ENCODE data around the gene SPDYE6.
A peak's percentile ranks its signal among the peaks of the same experiment; 100 is the strongest.
"Not testable (repeated sequence)": the region's sequence is repeated elsewhere in the genome, so short reads cannot be mapped to it uniquely, and the experiment has no call there.

Gene SPDYE6

GRCh38 chr7:102317231-102318059 is 38.8 kb downstream of the SPDYE6 start:
- DNase-seq (ENCODE audit: low spot score): no peak

DNA sequence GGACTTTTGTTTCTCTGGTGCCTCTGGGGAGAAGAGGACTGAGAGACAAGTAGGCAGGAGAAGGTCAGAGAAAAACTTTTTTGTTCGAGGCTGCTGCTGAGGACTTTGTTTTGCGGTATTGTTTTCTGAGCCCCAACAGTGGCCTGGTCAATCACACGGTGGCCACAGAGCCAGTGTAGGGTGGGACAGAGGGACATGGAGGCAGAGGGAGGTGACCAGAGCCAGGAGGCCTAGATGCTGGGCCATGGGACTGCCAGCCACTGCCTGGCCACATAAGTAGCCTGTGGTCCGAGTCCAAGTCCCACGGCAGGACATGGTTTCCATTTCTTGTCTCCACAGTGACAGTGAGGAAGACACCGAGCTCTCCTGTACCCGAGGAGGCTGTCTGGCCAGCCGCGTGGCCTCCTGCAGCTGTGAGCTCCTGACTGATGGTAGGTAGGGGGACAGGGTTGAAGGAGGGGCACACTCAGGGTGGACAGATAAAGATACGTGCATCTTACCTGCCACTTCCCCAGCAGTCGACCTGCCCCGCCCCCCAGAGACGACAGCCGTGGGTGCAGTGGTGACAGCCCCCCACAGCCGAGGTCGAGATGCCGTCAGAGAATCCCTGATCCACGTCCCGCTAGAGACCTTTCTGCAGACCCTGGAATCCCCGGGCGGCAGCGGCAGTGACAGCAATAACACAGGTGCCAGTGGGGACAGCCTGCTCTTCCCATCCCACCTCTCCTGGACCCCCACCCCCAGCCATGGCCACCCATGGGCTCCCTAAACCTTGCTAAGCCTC is 42.1 kb downstream of the SPDYE6 start:
- no peak for DNase-seq (ENCODE audit: low spot score)

DNA sequence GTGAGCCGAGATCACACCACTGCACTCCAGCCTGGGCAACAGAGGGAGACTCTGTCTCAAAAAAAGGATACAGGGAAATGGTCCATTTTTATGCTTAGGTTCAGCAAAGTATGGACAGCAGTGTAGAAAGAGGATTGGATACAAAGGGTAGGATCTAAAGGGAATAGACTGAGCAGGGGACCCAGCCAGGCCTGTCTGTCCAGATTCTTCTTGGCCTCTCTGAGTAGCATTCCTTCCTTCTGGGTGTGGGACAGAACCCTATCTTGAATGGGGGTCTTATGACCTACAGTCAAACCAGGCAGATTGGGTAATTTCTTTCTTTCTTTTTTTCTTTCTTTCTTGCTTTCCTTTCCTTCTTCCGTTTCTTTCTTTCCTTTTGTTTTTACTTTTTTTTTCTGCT is 43.9 kb downstream of the SPDYE6 start:
- DNase-seq (ENCODE audit: low spot score): no peak

- DNase-seq (ENCODE audit: low spot score): no peak
Observed at GRCh38 chr7:102310414-102310815, 45.8 kb downstream of the SPDYE6 start.

- DNase-seq (ENCODE audit: low spot score): peak; percentile 59
Observed at GRCh38 chr7:102306916-102307677, 49.1 kb downstream of the SPDYE6 start.

GRCh38 chr7:102305414-102306268 is 50.6 kb downstream of the SPDYE6 start:
- DNase-seq (ENCODE audit: low spot score): no peak

DNA sequence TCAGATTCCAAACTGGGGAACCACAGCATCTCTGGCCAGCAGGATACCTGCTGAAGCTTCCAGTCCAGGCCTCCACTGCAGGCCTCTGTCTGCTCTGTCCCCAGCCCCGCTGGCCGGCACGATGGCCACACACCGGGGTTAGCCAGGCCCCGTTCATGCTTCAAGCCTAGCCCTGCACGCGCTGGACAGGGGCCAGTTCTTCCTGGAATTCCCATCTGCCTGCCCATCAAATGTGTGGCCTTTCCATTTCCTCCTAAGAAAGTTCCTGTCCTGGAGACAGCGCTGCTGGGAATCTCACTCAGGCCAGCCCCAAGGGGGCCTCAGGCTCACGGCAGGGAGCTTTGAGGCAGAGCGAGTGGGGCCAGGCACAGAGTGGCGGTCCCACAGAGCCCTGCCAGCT is 51.6 kb downstream of the SPDYE6 start:
- no peak for DNase-seq (ENCODE audit: low spot score)

GRCh38 chr7:102303669-102304422 is 52.4 kb downstream of the SPDYE6 start:
- DNase-seq (ENCODE audit: low spot score): no peak

DNA sequence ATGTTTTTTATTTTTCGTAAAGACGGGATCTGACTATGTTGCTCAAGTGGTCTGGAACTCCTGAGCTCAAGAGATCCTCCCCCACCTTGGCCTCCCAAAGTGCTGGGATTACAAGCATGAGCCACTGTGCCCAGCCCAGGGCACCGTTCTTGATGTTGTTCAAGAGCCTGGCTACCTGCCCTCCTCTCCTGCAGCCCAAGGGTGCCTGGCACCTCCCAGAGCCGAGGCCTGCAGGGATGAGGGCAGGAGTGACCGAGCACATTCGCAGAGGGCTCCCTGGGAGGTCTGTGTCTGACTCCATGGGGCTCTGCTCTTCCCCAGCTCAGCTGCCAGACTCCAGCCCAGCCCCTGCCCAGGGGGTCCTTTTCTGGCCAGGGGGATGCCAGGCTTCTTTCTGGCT is 54.2 kb downstream of the SPDYE6 start:
- no peak for DNase-seq (ENCODE audit: low spot score)

- DNase-seq (ENCODE audit: low spot score): not testable (repeated sequence)
Observed at GRCh38 chr7:102301367-102301766, 54.9 kb downstream of the SPDYE6 start.

- DNase-seq (ENCODE audit: low spot score): no peak
Observed at GRCh38 chr7:102300643-102301221, 55.5 kb downstream of the SPDYE6 start.

DNA sequence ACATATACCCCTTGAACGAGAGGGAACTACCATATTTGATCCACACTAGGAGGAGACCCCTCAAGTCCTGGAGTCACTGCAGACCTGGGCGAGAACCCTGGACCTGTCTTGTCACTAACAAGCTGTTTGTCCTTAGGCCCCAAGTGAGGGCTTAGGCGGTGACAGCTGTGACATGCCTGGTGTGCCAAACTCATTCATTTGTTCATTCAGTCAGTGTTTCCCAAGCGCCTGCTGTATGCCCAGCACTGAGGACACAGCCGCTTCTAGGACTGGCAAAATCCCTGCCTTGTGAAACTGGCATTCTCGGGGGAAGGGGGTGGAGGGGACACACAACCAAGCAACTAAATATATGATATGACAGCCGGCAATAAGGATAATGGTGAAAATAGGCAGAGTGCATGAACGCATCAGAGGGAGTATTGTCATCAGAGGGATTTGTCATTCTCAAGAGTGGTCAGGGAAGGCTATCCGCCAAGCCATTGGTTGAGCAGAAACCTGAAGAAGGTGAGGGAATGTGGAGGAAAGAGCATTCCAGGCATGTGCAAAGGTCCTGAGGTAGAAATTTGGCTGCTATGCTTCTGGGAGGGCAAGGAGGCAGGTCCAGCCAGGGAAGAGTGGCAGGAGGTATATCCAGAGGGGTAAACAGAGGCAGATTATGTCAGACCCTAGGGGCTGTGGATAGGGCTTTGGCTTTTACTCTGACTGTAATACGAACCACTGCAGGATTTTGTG is 58.6 kb downstream of the SPDYE6 start:
- no peak for DNase-seq (ENCODE audit: low spot score)

DNA sequence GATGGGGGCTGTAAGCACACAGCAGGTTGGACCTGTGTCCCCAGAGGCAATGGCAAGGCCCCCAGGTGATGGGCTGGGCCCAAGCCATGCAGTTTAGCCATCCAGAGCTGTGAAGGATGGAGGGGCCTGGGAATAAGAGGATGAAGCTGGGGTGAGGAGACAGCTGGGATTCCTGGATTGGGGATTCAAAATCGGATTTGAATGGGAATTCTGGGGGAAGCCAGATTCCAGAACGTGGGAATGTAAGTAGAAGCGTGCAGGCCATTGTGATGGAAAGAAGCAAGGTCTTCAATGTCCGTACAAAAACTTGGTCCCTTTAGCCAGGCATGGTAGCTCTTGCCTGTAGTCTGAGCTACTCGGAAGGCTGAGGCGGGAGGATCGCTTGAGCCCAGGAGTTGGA is 59.7 kb downstream of the SPDYE6 start:
- no peak for DNase-seq (ENCODE audit: low spot score)

- no peak for DNase-seq (ENCODE audit: low spot score)
Observed at GRCh38 chr7:102296179-102296438, 60.1 kb downstream of the SPDYE6 start.

All from COLO829 (cell line).